Measurements from ENCODE around the gene HAUS7. TPM values are rescaled to one million over a fixed set of nuclear protein-coding genes. Genes with fewer than 3 reads are reported as not detected.

HAUS7 gene
- total RNA-seq, 1 donor from 2014 or later, result 13.1 TPM

DNA sequence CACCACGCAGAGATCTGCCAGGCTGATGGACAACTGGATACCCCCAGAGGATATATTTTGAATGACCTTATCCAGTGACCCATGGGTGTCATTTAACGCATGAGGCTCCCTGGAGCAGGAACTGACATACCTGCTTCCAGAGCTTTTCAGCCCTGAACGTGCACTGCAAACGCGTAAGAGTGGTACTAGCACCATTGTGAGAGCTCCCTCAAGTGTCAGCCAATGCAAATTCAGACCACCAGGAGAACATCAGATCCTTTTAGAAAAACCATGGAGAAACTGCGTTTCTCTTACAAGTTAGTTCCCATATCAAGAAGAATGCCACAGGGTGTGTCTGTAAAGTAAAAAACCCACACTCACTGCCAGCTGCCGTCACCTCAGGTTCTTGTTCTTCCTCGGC, 31.8 kb downstream of the HAUS7 start:
- H3K9me3 Mint-ChIP-seq, result peaks cover 7% of the 10 kb centered on the region

DNA sequence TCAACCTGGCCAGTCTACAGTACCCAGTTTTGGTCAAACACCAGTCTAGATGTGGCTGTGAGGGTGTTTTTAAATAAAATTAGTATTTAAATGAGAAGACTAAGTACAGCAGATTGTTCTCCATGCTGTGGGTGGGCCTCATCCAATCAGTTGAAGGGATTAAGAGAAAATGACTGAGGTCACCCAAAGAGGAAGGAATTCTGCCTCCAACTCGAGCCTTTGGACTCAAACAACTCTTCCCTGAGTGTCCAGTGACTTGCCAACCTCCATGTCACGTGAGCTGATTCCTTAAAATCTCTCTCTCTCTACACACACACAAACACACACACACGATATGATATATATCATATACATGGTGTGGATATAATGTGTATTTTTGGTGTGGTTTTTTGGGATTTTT, 34.5 kb downstream of the HAUS7 start:
- peaks cover 12% of the 10 kb centered on the region for H3K9me3 Mint-ChIP-seq
- no peaks in the 10 kb centered on the region for H3K4me1 Mint-ChIP-seq
- H3K36me3 ChIP-seq, result no peaks in the 10 kb centered on the region
- no peaks in the 10 kb centered on the region for H3K4me1 ChIP-seq
- H3K27ac ChIP-seq, result no peak overlapping the region
- TF ChIP-seq EZH2 (IDR thresholded peaks at IDR 0.05) (no peak), EZH2phosphoT487 (IDR thresholded peaks at IDR 0.05) (no peak)
- TF ChIP-seq, protein P1, sequence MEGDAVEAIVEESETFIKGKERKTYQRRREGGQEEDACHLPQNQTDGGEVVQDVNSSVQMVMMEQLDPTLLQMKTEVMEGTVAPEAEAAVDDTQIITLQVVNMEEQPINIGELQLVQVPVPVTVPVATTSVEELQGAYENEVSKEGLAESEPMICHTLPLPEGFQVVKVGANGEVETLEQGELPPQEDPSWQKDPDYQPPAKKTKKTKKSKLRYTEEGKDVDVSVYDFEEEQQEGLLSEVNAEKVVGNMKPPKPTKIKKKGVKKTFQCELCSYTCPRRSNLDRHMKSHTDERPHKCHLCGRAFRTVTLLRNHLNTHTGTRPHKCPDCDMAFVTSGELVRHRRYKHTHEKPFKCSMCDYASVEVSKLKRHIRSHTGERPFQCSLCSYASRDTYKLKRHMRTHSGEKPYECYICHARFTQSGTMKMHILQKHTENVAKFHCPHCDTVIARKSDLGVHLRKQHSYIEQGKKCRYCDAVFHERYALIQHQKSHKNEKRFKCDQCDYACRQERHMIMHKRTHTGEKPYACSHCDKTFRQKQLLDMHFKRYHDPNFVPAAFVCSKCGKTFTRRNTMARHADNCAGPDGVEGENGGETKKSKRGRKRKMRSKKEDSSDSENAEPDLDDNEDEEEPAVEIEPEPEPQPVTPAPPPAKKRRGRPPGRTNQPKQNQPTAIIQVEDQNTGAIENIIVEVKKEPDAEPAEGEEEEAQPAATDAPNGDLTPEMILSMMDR (IDR thresholded peaks at IDR 0.05), result no peak
- no peak overlapping the region for H3K4me3 Mint-ChIP-seq
- peaks cover 5% of the 10 kb centered on the region for H3K27me3 Mint-ChIP-seq (ENCODE audit: insufficient read depth, low read depth)
- no peaks in the 10 kb centered on the region for H3K9me3 ChIP-seq (ENCODE audit: low read depth)
- H4K20me1 ChIP-seq (ENCODE audit: low read depth), result no peaks in the 10 kb centered on the region
- H3K27ac Mint-ChIP-seq, result no peak overlapping the region
- no peak for DNase-seq (ENCODE audit: low spot score)
- H2AFZ ChIP-seq (replicated peaks), result no peak overlapping the region
- no peaks in the 10 kb centered on the region for H3K36me3 Mint-ChIP-seq
- H3K4me2 ChIP-seq, result no peak overlapping the region
- no peaks in the 10 kb centered on the region for H3F3A ChIP-seq (ENCODE audit: low read depth)
- H3K27me3 ChIP-seq, result no peaks in the 10 kb centered on the region
- H3K4me3 ChIP-seq, result no peak overlapping the region
- H3K9ac ChIP-seq, result no peak overlapping the region
- no peaks in the 10 kb centered on the region for H3K79me2 ChIP-seq (ENCODE audit: low read depth)

More for the DNA sequence above, 31.8 kb downstream of the HAUS7 start:
- peak; percentile 44 for DNase-seq (ENCODE audit: low spot score)
- no peak overlapping the region for H3K4me3 Mint-ChIP-seq
- H3K36me3 ChIP-seq, result no peaks in the 10 kb centered on the region
- no peaks in the 10 kb centered on the region for H3K4me1 Mint-ChIP-seq
- no peak overlapping the region for H3K4me2 ChIP-seq
- no peaks in the 10 kb centered on the region for H4K20me1 ChIP-seq (ENCODE audit: low read depth)
- H3K4me3 ChIP-seq, result no peak overlapping the region
- no peaks in the 10 kb centered on the region for H3K9me3 ChIP-seq (ENCODE audit: low read depth)
- no peak overlapping the region for H2AFZ ChIP-seq (replicated peaks)
- H3K36me3 Mint-ChIP-seq, result no peaks in the 10 kb centered on the region
- H3K27me3 Mint-ChIP-seq (ENCODE audit: insufficient read depth, low read depth), result peaks cover 3% of the 10 kb centered on the region
- H3K9ac ChIP-seq, result no peak overlapping the region
- no peak overlapping the region for H3K27ac Mint-ChIP-seq
- no peaks in the 10 kb centered on the region for H3K4me1 ChIP-seq
- H3K79me2 ChIP-seq (ENCODE audit: low read depth), result no peaks in the 10 kb centered on the region
- no peaks in the 10 kb centered on the region for H3F3A ChIP-seq (ENCODE audit: low read depth)
- H3K27ac ChIP-seq, result no peak overlapping the region
- H3K27me3 ChIP-seq, result no peaks in the 10 kb centered on the region
- no peak for TF ChIP-seq EZH2 (IDR thresholded peaks at IDR 0.05)
- TF ChIP-seq EZH2phosphoT487 (IDR thresholded peaks at IDR 0.05), result no peak
- TF ChIP-seq, protein P1 (IDR thresholded peaks at IDR 0.05), result peak; percentile 46

DNA sequence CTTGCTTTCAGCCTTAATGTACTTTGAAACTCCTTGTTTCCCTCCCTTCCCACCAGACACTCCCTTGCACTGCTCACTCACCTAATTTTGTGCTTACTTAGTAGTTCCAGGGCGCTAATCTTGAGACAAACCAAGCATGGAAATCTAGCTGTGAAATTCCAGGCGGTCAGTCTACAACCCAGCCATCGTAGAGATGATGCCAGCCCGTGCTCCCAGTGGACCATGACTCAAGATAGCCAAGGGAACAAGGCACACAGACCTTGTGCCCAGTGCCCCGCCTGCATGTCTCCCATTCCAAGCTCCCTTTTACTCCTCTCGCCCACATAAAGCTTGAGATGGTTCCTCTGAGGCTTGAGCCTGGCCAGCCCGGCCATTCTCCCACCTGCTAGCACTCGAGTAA, 35.6 kb downstream of the HAUS7 start:
- Histone ChIP-seq H3K36me3 (no peaks in the 10 kb centered on the region), H3K4me3 (no peak overlapping the region), H3F3A (ENCODE audit: low read depth) (no peaks in the 10 kb centered on the region), H3K27ac (no peak overlapping the region), H3K27me3 (no peaks in the 10 kb centered on the region), H3K9ac (no peak overlapping the region), H4K20me1 (ENCODE audit: low read depth) (no peaks in the 10 kb centered on the region), H3K4me2 (no peak overlapping the region), H3K79me2 (ENCODE audit: low read depth) (no peaks in the 10 kb centered on the region), H3K9me3 (ENCODE audit: low read depth) (no peaks in the 10 kb centered on the region), H3K4me1 (no peaks in the 10 kb centered on the region), H2AFZ (replicated peaks) (no peak overlapping the region)
- DNase-seq (ENCODE audit: low spot score), result no peak
- Mint-ChIP-seq H3K36me3 (no peaks in the 10 kb centered on the region), H3K4me1 (no peaks in the 10 kb centered on the region), H3K27ac (no peak overlapping the region), H3K9me3 (peaks cover 18% of the 10 kb centered on the region), H3K27me3 (ENCODE audit: insufficient read depth, low read depth) (peaks cover 2% of the 10 kb centered on the region), H3K4me3 (no peak overlapping the region)
- no peak for TF ChIP-seq EZH2 (IDR thresholded peaks at IDR 0.05)
- TF ChIP-seq, protein P1 (IDR thresholded peaks at IDR 0.05), result no peak
- no peak for TF ChIP-seq EZH2phosphoT487 (IDR thresholded peaks at IDR 0.05)
